ENCODE results near the gene ZNF426.

GRCh38 chr19:9494096-9494495, 44.3 kb downstream of the ZNF426 start:
- TF ChIP-seq CTCF (conservative IDR thresholded peaks at IDR 0.05; ENCODE audit: low read depth, low read length) (no peak), EZH2 (IDR thresholded peaks at IDR 0.05; ENCODE audit: borderline replicate concordance, low read depth, low read length, poor library complexity, severe bottlenecking) (no peak)
